A549 (cell line): ENCODE measurements around the gene FRYL. TPM values are rescaled to one million over a fixed set of nuclear protein-coding genes. Genes with fewer than 3 reads are reported as not detected.

Experiments used
- ATAC-seq, 2 experiments: fragments of 200-7000 bp in 1 of 2; fragments of >200 bp in 1 of 2; cut with Nextera tagmentation in 1 of 2; cut with Tn5 transposase in 1 of 2; 3 replicates each; pipeline versions ENCODE4 v1.8.0 to v1.9.1; 2018 to 2020; ENCODE audit warnings: mild to moderate bottlenecking in 1 of 2, moderate library complexity in 1 of 2
- CTCF ChIA-PET: fragments of 300-600 bp; sonication (Branson Sonifier 250); formaldehyde crosslinking; extraction: SDS; loops from one replicate; lab custom pipeline; 2021; ENCODE audit warnings: antibody characterized with exemption, inconsistent platforms; lab: Yijun Ruan, JAX
- POLR2A ChIA-PET: fragments of 350-600 bp; formaldehyde crosslinking; extraction: SDS; loops from one replicate; lab custom pipeline; 2021; ENCODE audit warnings: antibody characterized with exemption, inconsistent platforms; lab: Yijun Ruan, JAX
- DNase-seq, 2 experiments: peaks; one replicate each; pipeline versions ENCODE4 v3.0.0 to v3.0.0-alpha.2; 2011 to 2016; ENCODE audit warnings: low read depth in 1 of 2, low spot score in 1 of 2
- FAIRE-seq: peaks from 2 replicates; lab custom pipeline; 2011; peaks lifted over from hg19 to GRCh38; lab: Jason Lieb, UNC
- H3K27ac ChIP-seq, 2 experiments: fragments of >200 bp; sonication (Bioruptor Twin); formaldehyde crosslinking; 3 replicates each; pipeline ENCODE4 v1.5.1; 2016 to 2017
- H3K4me1 ChIP-seq: fragments of >200 bp; sonication (Bioruptor Twin); formaldehyde crosslinking; 3 replicates; pipeline ENCODE4 v1.6.1; 2016
- H3K4me2 ChIP-seq: fragments of >200 bp; sonication (Bioruptor Twin); formaldehyde crosslinking; 3 replicates; pipeline ENCODE4 v1.6.1; 2016
- H3K4me3 ChIP-seq: fragments of >200 bp; sonication (Bioruptor Twin); formaldehyde crosslinking; 3 replicates; pipeline ENCODE4 v1.5.1; 2016
- H3K9me3 ChIP-seq: fragments of >200 bp; sonication (Bioruptor Twin); formaldehyde crosslinking; 3 replicates; pipeline ENCODE4 v1.6.1; 2016
- BHLHE40 ChIP-seq: IDR thresholded peaks from 2 replicates; pipeline ENCODE4 v1.6.1; 2012; ENCODE audit warnings: low read depth, low read length, inconsistent platforms
- CHD2 ChIP-seq: fragments of 150-350 bp; IDR thresholded peaks from 2 replicates; pipeline ENCODE4 v1.6.1; 2014; ENCODE audit warnings: low read length; ENCODE audit not compliant: partially characterized antibody
- EHF ChIP-seq: fragments of 250-450 bp; sonication (Bioruptor Pico); IDR thresholded peaks from 2 replicates; pipeline ENCODE4 v1.5.0; 2020; ENCODE audit warnings: mild to moderate bottlenecking
- EHMT2 ChIP-seq: fragments of 200-600 bp; sonication (generic); IDR thresholded peaks from 2 replicates; pipeline ENCODE4 v1.6.1; 2016; ENCODE audit warnings: antibody characterized with exemption, low read depth, mild to moderate bottlenecking, moderate library complexity
- FOSB ChIP-seq: fragments of 250-450 bp; sonication (Bioruptor Pico); IDR thresholded peaks from 2 replicates; pipeline ENCODE4 v1.5.0; 2020; ENCODE audit warnings: mild to moderate bottlenecking, moderate library complexity
- HDAC2 ChIP-seq: fragments of 200-600 bp; sonication (generic); IDR thresholded peaks from 2 replicates; pipeline ENCODE4 v1.6.1; 2016
- HOXB13 ChIP-seq: fragments of 250-450 bp; sonication (Bioruptor Pico); IDR thresholded peaks from 2 replicates; pipeline ENCODE4 v1.5.0; 2020; ENCODE audit warnings: low read depth, mild to moderate bottlenecking, moderate library complexity
- HOXB5 ChIP-seq: fragments of 250-450 bp; sonication (Bioruptor Pico); IDR thresholded peaks from 2 replicates; pipeline ENCODE4 v1.5.0; 2020; ENCODE audit warnings: mild to moderate bottlenecking, moderate library complexity
- MAZ ChIP-seq: fragments of 150-350 bp; IDR thresholded peaks from 2 replicates; pipeline ENCODE4 v1.6.1; 2014; ENCODE audit warnings: antibody characterized with exemption, low read depth, low read length, borderline replicate concordance
- PHF8 ChIP-seq: fragments of 200-600 bp; sonication (generic); IDR thresholded peaks from 2 replicates; pipeline ENCODE4 v1.6.1; 2016; ENCODE audit warnings: low read depth, mild to moderate bottlenecking, antibody characterized with exemption, moderate library complexity, borderline replicate concordance
- POLR2AphosphoS2 ChIP-seq: conservative IDR thresholded peaks from 2 replicates; pipeline ENCODE4 v1.6.1; 2012; ENCODE audit warnings: low read length, improper control_type of control experiment, inconsistent platforms
- RAD21 ChIP-seq, 2 experiments: fragments of >200 bp in 1 of 2; sonication (Bioruptor Twin) in 1 of 2; formaldehyde crosslinking in 1 of 2; IDR thresholded peaks in 1 of 2; conservative IDR thresholded peaks in 1 of 2; 2 replicates in 1 of 2; 3 replicates in 1 of 2; pipeline ENCODE4 v1.6.1; 2012 to 2018; ENCODE audit warnings: inconsistent platforms in 1 of 2
- RARB ChIP-seq: fragments of 250-450 bp; sonication (Bioruptor Pico); IDR thresholded peaks from 2 replicates; pipeline ENCODE4 v1.8.0; 2021; ENCODE audit warnings: mild to moderate bottlenecking, moderate library complexity
- RCOR1 ChIP-seq: fragments of 150-350 bp; IDR thresholded peaks from 2 replicates; pipeline ENCODE4 v1.6.1; 2014; ENCODE audit warnings: antibody characterized with exemption, low read length, low read depth
- RFX5 ChIP-seq: fragments of 450-650 bp; IDR thresholded peaks from 2 replicates; pipeline ENCODE4 v1.7.1; 2014; ENCODE audit warnings: antibody characterized with exemption, mild to moderate bottlenecking, moderate library complexity
- RNF2 ChIP-seq: fragments of 200-600 bp; sonication (generic); IDR thresholded peaks from 2 replicates; pipeline ENCODE4 v1.6.1; 2016; ENCODE audit warnings: low read depth, mild to moderate bottlenecking, antibody characterized with exemption, moderate library complexity, borderline replicate concordance
- SMC3 ChIP-seq: fragments of >200 bp; sonication (Bioruptor Twin); formaldehyde crosslinking; IDR thresholded peaks from 3 replicates; pipeline ENCODE4 v1.6.1; 2018; ENCODE audit warnings: inconsistent platforms
- TP53 ChIP-seq: fragments of 250-450 bp; sonication (Bioruptor Pico); IDR thresholded peaks from 2 replicates; pipeline ENCODE4 v1.5.0; 2021; ENCODE audit warnings: mild to moderate bottlenecking, moderate library complexity
- ZC3H11A ChIP-seq: fragments of 450-650 bp; IDR thresholded peaks from 2 replicates; pipeline ENCODE4 v1.6.1; 2014; ENCODE audit warnings: antibody characterized with exemption, mild to moderate bottlenecking
- ZFP36 ChIP-seq: fragments of 450-650 bp; IDR thresholded peaks from 2 replicates; pipeline ENCODE4 v1.6.1; 2014; ENCODE audit warnings: borderline replicate concordance; ENCODE audit not compliant: partially characterized antibody
- ZNF302 ChIP-seq: fragments of 250-450 bp; sonication (Bioruptor Pico); IDR thresholded peaks from 2 replicates; pipeline ENCODE4 v1.9.0; 2021; ENCODE audit warnings: inconsistent platforms, mild to moderate bottlenecking, moderate library complexity
- ZSCAN20 ChIP-seq: fragments of 250-450 bp; sonication (Bioruptor Pico); IDR thresholded peaks from 2 replicates; pipeline ENCODE4 v1.8.0; 2022; ENCODE audit warnings: mild to moderate bottlenecking, moderate library complexity
- WGBS: methylation state at CpG from one replicate; pipeline ENCODE4 v1.1.6; 2017; ENCODE audit errors: missing lambda C conversion rate; 5-methylcytosine and 5-hydroxymethylcytosine counted together
- polyA plus RNA-seq, 4 experiments: library from polyadenylated mRNA; depleted of rRNA in 3 of 4; stranded (reverse); fragments of >200 nt; fragmentation: RNase III in 1 of 4; extraction: RNeasy Plus Mini Kit Qiagen cat#74134 plus additional on column Dnase treatment in 1 of 4; gene quantifications; 2 replicates in 3 of 4; 3 replicates in 1 of 4; pipeline ENCODE4 v1.2.3, GENCODE V29; 2011 to 2017
- TF ChIP-seq, protein P1 (sequence below): fragments of 200-600 bp; sonication (generic); IDR thresholded peaks from 2 replicates; pipeline ENCODE4 v1.6.1; 2016; ENCODE audit warnings: antibody characterized with exemption, mild to moderate bottlenecking, moderate library complexity
- TF ChIP-seq, protein P2 (sequence below): fragments of >200 bp; sonication (Bioruptor Twin); formaldehyde crosslinking; IDR thresholded peaks from 3 replicates; pipeline ENCODE4 v1.5.1; 2016
- TF ChIP-seq, protein P3 (sequence below): fragments of >200 bp; sonication (Bioruptor Twin); formaldehyde crosslinking; IDR thresholded peaks from 2 replicates; pipeline ENCODE4 v1.6.1; 2016
- TF ChIP-seq, protein P4 (sequence below): IDR thresholded peaks from 2 replicates; pipeline ENCODE4 v1.6.1; 2012; ENCODE audit warnings: low read depth, borderline replicate concordance

The FRYL gene
- polyA plus RNA-seq, 2 of the 4 experiments (the other 2 are of a cell fraction) = 7.1 to 21.1 TPM

DNA sequence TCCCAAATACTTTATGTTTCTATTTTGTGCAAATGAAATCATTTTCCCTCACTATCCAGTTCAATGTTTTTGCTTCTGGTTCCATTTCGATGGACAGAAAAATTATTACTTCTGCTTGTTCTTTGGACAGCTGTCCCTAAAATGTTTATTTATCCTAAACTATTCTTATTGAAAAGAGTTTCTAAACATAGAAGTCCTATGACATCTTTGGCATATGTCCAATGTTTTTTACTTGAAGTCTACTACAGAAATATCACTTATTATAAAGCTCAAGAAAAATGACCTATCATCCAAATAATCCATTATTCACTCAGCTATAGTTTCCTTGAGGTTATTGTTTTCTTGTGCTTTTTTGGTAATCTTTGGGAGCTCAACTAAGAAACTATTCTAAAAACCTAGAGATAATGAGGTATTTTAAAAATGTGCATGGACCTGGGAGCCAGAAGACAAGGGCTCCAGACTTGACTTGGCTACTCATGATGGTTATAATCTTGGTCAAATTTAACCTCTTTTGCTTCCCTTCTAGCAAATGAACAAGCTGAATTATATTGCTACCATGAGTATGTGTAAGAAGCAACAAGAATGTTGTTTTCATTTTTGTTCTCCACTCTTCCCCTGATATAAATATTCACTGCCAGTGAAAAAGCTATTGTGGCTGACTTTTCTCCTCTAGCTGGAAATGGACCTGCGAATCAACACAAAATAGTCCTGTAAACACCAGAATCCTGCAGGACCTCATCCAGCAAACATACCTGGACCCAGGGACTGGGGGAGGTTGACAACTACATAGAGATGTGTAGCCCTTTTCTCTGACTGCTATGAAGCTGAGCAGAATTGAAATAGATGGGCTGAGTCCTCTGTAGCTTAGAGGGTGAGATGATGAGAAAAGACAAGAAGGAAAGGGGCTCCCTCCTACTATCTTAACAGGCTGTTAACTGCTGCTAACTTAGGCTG lies 137.4 kb downstream of the FRYL start:
- FAIRE-seq = no peak
- CTCF ChIA-PET = no interaction called here
- 76% methylated on average over 2 of the region's 2 CpGs for WGBS

DNA sequence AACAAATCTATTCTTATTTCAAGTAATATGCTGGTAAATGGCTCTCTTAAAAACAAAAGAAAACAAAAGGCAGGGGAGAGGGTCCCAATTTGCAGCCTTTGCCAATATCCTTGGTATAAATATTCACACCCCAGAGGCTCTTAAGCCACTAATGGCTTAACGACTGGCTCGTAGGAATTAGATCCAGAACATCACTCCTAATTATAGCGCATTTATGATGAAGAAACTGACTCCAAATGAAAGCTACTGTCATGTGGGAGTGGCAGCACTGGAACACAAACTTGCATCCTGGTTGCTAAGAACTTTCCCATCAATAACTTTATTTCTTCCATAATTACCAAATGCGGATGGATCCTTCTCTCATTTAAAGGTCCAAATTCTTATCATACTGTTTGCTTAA lies 138.7 kb downstream of the FRYL start:
- 92% methylated on average over 4 of the region's 4 CpGs for WGBS
- TF ChIP-seq HOXB5 (no peak), ZSCAN20 (CRISPR knock-in tag) (no peak), EHMT2 (no peak), ZFP36 (no peak), FOSB (no peak), RARB (no peak), RAD21 (conservative IDR thresholded peaks at IDR 0.05 in 1 of 2, IDR thresholded peaks at IDR 0.05 in 1 of 2) (no peak), RCOR1 (no peak), ZNF302 (CRISPR knock-in tag) (no peak)
- H3K9me3 ChIP-seq = no peaks in the 10 kb centered on the region
- FAIRE-seq (no peak), ATAC-seq (no peak), DNase-seq (no peak)
- CTCF ChIA-PET = no interaction called here
- no peak overlapping the region for H3K27ac ChIP-seq
- H3K4me1 ChIP-seq = no peaks in the 10 kb centered on the region
- POLR2A ChIA-PET = no interaction called here
- H3K4me3 ChIP-seq = no peak overlapping the region
- H3K4me2 ChIP-seq = no peak overlapping the region

More for the DNA sequence above, 137.4 kb downstream of the FRYL start:
- H3K4me1 ChIP-seq = no peaks in the 10 kb centered on the region
- no peak overlapping the region for H3K4me3 ChIP-seq
- H3K27ac ChIP-seq = no peak overlapping the region
- H3K4me2 ChIP-seq = no peak overlapping the region
- TF ChIP-seq RNF2 = no peak
- no peak for TF ChIP-seq CHD2
- no peak for TF ChIP-seq TP53
- TF ChIP-seq, protein P1, sequence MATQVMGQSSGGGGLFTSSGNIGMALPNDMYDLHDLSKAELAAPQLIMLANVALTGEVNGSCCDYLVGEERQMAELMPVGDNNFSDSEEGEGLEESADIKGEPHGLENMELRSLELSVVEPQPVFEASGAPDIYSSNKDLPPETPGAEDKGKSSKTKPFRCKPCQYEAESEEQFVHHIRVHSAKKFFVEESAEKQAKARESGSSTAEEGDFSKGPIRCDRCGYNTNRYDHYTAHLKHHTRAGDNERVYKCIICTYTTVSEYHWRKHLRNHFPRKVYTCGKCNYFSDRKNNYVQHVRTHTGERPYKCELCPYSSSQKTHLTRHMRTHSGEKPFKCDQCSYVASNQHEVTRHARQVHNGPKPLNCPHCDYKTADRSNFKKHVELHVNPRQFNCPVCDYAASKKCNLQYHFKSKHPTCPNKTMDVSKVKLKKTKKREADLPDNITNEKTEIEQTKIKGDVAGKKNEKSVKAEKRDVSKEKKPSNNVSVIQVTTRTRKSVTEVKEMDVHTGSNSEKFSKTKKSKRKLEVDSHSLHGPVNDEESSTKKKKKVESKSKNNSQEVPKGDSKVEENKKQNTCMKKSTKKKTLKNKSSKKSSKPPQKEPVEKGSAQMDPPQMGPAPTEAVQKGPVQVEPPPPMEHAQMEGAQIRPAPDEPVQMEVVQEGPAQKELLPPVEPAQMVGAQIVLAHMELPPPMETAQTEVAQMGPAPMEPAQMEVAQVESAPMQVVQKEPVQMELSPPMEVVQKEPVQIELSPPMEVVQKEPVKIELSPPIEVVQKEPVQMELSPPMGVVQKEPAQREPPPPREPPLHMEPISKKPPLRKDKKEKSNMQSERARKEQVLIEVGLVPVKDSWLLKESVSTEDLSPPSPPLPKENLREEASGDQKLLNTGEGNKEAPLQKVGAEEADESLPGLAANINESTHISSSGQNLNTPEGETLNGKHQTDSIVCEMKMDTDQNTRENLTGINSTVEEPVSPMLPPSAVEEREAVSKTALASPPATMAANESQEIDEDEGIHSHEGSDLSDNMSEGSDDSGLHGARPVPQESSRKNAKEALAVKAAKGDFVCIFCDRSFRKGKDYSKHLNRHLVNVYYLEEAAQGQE = no peak
- TF ChIP-seq SMC3 = no peak
- TF ChIP-seq PHF8 = no peak
- TF ChIP-seq RFX5 = no peak
- no peak for TF ChIP-seq POLR2AphosphoS2
- TF ChIP-seq, protein P2, sequence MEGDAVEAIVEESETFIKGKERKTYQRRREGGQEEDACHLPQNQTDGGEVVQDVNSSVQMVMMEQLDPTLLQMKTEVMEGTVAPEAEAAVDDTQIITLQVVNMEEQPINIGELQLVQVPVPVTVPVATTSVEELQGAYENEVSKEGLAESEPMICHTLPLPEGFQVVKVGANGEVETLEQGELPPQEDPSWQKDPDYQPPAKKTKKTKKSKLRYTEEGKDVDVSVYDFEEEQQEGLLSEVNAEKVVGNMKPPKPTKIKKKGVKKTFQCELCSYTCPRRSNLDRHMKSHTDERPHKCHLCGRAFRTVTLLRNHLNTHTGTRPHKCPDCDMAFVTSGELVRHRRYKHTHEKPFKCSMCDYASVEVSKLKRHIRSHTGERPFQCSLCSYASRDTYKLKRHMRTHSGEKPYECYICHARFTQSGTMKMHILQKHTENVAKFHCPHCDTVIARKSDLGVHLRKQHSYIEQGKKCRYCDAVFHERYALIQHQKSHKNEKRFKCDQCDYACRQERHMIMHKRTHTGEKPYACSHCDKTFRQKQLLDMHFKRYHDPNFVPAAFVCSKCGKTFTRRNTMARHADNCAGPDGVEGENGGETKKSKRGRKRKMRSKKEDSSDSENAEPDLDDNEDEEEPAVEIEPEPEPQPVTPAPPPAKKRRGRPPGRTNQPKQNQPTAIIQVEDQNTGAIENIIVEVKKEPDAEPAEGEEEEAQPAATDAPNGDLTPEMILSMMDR = no peak
- TF ChIP-seq, protein P3, sequence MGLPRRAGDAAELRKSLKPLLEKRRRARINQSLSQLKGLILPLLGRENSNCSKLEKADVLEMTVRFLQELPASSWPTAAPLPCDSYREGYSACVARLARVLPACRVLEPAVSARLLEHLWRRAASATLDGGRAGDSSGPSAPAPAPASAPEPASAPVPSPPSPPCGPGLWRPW = no peak
- TF ChIP-seq, protein P4, sequence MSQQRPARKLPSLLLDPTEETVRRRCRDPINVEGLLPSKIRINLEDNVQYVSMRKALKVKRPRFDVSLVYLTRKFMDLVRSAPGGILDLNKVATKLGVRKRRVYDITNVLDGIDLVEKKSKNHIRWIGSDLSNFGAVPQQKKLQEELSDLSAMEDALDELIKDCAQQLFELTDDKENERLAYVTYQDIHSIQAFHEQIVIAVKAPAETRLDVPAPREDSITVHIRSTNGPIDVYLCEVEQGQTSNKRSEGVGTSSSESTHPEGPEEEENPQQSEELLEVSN = no peak
- no peak for TF ChIP-seq HOXB13 (CRISPR knock-in tag)
- no peak for TF ChIP-seq FOSB
- TF ChIP-seq ZC3H11A = no peak
- no peak for TF ChIP-seq BHLHE40
- no peak for TF ChIP-seq HDAC2
- TF ChIP-seq EHF = no peak
- TF ChIP-seq MAZ = no peak
- TF ChIP-seq RARB = no peak
- DNase-seq (no peak), ATAC-seq (no peak)
- POLR2A ChIA-PET = no interaction called here
- no peaks in the 10 kb centered on the region for H3K9me3 ChIP-seq
